ENCODE measurements around the gene PPP1R27. TPM values are rescaled to one million over a fixed set of nuclear protein-coding genes. Genes with fewer than 3 reads are reported as not detected.

PPP1R27 gene
- total and polyA plus RNA-seq, 9 of the 15 experiments (the other 6 are each of a cell fraction or from before 2014, with no cell fraction given), result 0.29 to 6.9 (median 1.5) TPM; not detected in 2

- H4K20me1 ChIP-seq (replicated peaks; ENCODE audit: control insufficient read depth, insufficient read depth, low read length), result peaks cover 14% of the 10 kb centered on the region
- peak overlapping the region in 1 of 2 experiments; percentile 79; a peak in 1 of 4 replicates for H3K9ac ChIP-seq (ENCODE audit: insufficient read depth in 1 of 2, low read depth in 2 of 2, low read length in 2 of 2)
- CTCF ChIA-PET (ENCODE audit: low intra/inter-chr PET ratio), result no interaction called here
- peaks cover 25 to 83% of the 10 kb centered on the region in 2 experiments; a peak in 4 of 5 replicates for H3K27me3 ChIP-seq (ENCODE audit: control insufficient read depth in 2 of 2, insufficient read depth in 2 of 2, low read length in 2 of 2)
- DNase-seq (ENCODE audit: extremely low read depth in 1 of 4, low spot score in 3 of 4) (no peak), FAIRE-seq (no peak), ATAC-seq (no peak)
- H3K9me3 ChIP-seq (replicated peaks; ENCODE audit: control insufficient read depth, insufficient read depth, low read depth, low read length), result no peaks in the 10 kb centered on the region
- no peak overlapping the region for H3K27ac ChIP-seq (ENCODE audit: extremely low read depth, low read depth, low read length)
- no peaks in the 10 kb centered on the region for H3K9me1 ChIP-seq (ENCODE audit: control insufficient read depth, insufficient read depth, low read length)
- no peak overlapping the region for H3K4me3 ChIP-seq
- in situ Hi-C loops (cut with MboI) (loop anchor here (5.0 kb wide), 1 partner anchor 71 kb away; no protein-coding TSS in a partner anchor), intact Hi-C loops (cut with micrococcal nuclease) (no loop called here)
- TF ChIP-seq RBM15 (IDR thresholded peaks at IDR 0.05; ENCODE audit: insufficient read depth, low read length) (no peak), SRSF7 (optimal IDR thresholded peaks at IDR 0.05; ENCODE audit: low read depth, low read length) (no peak), IRF1 (CRISPR knock-in tag; IDR thresholded peaks at IDR 0.05; ENCODE audit: borderline replicate concordance) (no peak), ATF6 (CRISPR knock-in tag; IDR thresholded peaks at IDR 0.05) (no peak), STAT5A (IDR thresholded peaks at IDR 0.05; ENCODE audit: borderline replicate concordance, low read length) (no peak), KLF10 (CRISPR knock-in tag; IDR thresholded peaks at IDR 0.05) (no peak), DIDO1 (tag; IDR thresholded peaks at IDR 0.05; ENCODE audit: low read depth) (no peak), ELF2 (CRISPR knock-in tag; IDR thresholded peaks at IDR 0.05) (no peak), CHCHD3 (CRISPR knock-in tag; IDR thresholded peaks at IDR 0.05) (no peak), STAG1 (CRISPR knock-in tag; IDR thresholded peaks at IDR 0.05; ENCODE audit: borderline replicate concordance) (no peak)
- H3K36me3 ChIP-seq (ENCODE audit: control insufficient read depth, insufficient read depth, low read length), result no peaks in the 10 kb centered on the region
- no TSS peak for BruUV-seq (replicated peaks)
- no peak overlapping the region for H3K4me2 ChIP-seq (ENCODE audit: insufficient read depth, low read length)
- H2AFZ ChIP-seq (ENCODE audit: low read depth, low read length), result no peak overlapping the region
- no peaks in the 10 kb centered on the region for H3K79me2 ChIP-seq (ENCODE audit: control insufficient read depth, insufficient read depth, low read length)
- POLR2A ChIA-PET, result interaction anchor here (0.5 to 1.8 kb wide), 7 partner anchors 7 to 243 kb away, joined by 3 to 6 read pairs (median 4); no protein-coding TSS in a partner anchor
- 7% methylated on average over 12 of the region's 13 CpGs for WGBS (ENCODE audit: insufficient coverage, low coverage, missing lambda C conversion rate)
- peaks cover 0 to 90% of the 10 kb centered on the region in 2 experiments; a peak in 3 of 5 replicates for H3K4me1 ChIP-seq (replicated peaks in 1 of 2; ENCODE audit: control insufficient read depth in 2 of 2, insufficient read depth in 2 of 2, low read length in 2 of 2)
These were observed 27.0 kb downstream of the PPP1R27 start for GRCh38 chr17:81807839-81808238.
